Hematopoietic multipotent progenitor cell treated with erythropoietin and hydrocortisone succinate and interleukin-3 and kit ligand, for 17 days (in vitro differentiated cells): Measurements from ENCODE around the gene MYL5.

Experiments
- DNase-seq: peaks from one replicate; pipeline ENCODE4 v3.0.0-alpha.2; 2015; ENCODE audit warnings: low spot score

Gene MYL5

DNA sequence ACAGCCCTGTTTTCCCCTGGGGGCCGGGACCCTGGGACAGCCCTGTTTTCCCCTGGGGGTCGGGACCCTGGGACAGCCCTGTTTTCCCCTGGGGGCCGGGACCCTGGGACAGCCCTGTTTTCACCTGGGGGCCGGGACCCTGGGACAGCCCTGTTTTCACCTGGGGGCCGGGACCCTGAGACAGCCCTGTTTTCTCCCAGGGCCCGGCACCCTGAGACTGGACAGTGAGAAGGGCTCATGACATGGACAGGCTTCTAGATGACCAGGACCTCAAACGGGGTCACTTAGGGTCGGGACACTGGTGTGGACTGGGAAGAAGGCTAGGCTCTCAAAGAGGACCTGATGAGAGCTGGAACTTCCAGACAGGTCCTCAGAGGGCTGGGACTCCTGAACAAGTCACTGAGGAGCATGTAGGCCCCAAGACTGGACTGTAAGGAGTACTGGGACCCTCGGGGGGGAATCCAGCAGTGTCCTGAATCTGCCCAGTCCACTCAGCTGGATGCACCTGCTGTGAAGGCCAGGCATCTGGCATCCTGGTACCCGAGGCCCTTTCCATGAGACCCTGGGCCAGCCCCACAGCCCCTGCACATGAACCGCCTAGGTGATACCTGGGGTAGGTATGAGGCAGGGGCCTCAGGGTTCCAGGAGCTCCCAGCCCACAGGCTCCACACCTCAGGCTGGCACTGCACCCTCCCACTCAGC is 33.7 kb downstream of the MYL5 start:
- DNase-seq = no peak

DNA sequence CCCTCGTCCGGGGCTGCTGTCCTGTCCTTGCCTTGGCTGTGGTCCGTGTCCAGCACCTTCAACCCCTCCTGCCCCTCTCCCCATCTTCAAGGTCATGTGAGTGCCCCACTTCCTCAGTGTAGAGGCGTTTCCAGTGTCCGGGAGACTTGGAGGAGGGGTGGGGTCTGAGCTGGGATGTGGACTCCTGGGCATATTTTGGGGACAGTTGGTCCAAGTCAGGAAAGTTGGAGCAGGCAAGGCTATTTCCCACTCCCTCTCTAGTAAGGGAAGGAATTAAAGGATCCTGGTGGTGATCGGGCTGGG is 34.2 kb downstream of the MYL5 start:
- no peak for DNase-seq

DNA sequence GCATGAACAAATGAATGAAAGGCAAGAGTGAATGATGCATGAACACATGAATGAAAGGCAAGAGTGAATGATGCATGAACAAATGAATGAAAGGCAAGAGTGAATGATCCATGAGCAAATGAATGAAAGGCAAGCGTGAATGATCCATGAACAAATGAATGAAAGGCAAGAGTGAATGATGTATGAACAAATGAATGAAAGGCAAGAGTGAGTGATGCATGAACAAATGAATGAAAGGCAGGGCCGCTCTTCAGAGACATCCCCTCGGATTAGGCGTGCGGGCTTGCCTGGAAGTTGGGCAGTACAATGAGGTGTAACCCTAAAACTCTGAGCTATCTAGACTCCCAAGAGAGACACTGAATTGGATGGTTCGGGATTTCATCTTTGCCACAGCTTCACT is 35.0 kb downstream of the MYL5 start:
- DNase-seq = no peak

GRCh38 chr4:710116-710515 is 35.8 kb downstream of the MYL5 start:
- DNase-seq = no peak

DNA sequence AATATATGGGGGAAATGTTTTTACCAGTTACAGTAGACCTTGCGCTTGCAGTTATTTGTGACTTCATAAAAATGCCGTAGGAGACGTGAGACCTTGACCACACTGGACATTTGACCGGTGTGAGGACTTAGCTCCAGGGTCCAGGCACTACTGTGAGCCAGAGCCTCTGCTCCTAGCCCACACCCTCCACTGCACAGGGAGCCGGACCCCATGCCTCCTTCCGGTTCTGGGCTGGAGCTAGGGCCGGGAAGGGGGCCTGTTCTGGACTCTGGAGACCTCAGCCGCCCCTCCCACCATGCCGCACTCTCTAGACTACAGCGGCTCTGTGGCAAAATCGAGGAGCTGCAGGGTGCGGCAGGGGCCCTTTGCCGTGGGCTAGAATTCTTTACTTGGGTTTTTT is 36.6 kb downstream of the MYL5 start:
- DNase-seq = no peak

GRCh38 chr4:712093-712492 is 37.8 kb downstream of the MYL5 start:
- no peak for DNase-seq

- no peak for DNase-seq
Measured at GRCh38 chr4:712916-713632, 38.7 kb downstream of the MYL5 start.

GRCh38 chr4:714087-714486 is 39.7 kb downstream of the MYL5 start:
- no peak for DNase-seq

- no peak for DNase-seq
Measured at GRCh38 chr4:717601-718320, 43.4 kb downstream of the MYL5 start.

DNA sequence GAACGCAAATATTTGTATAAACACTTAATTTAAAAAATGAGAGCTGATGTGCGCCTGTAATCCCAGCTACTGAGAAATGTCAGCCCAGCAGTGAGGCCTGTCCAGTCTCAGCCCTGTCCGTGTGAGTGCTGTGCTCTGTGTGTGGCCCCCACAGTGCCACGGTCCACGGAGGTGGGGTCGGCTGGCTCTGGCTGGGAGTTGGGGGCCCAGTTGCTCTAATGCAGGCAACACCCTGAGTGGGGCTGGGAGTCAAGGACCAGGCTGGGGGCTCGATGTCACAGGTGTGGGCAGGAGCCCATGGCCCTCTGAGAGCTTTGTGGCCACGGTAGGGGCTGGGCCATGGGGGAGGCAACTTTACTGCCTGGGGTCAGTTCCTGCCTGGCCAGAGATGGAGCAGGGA is 44.1 kb downstream of the MYL5 start:
- DNase-seq = no peak

DNA sequence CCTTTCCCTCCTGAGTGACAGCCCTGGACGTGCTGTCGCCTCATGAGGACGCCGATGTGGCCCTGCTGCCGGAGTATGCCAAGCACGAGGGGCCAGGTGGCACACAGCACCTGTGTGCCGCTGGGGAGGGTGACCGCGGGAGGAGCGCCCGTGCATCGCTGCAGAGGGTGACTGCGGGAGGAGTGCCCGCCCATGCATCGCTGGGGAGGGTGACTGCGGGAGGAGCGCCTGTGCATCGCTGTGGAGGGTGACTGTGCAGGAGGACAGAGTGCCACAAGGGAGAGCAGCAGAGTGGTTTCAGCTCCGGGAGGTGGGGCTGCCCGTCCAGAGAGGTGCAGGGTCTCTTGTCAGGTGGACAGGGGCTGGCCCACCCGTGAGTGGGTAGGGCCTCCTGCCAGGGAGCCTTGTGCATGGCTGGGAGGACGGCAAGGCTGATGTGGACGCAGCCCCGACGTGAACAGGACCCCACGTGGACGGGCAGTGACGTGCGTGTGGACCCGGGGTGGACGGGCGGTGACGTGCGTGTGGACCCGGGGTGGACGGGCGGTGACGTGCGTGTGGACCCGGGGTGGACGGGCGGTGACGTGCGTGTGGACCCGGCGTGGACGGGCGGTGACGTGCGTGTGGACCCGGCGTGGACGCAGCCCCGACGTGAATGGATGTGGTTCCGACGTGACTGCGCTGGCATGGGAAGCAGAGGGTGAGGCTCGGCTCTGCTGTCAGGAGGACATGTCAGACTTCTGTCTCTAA is 45.9 kb downstream of the MYL5 start:
- DNase-seq = no peak

- no peak for DNase-seq
Measured at GRCh38 chr4:721261-722168, 47.2 kb downstream of the MYL5 start.

GRCh38 chr4:722169-722725 is 47.9 kb downstream of the MYL5 start:
- DNase-seq = no peak

- no peak for DNase-seq
Measured at GRCh38 chr4:722851-723360, 48.6 kb downstream of the MYL5 start.

DNA sequence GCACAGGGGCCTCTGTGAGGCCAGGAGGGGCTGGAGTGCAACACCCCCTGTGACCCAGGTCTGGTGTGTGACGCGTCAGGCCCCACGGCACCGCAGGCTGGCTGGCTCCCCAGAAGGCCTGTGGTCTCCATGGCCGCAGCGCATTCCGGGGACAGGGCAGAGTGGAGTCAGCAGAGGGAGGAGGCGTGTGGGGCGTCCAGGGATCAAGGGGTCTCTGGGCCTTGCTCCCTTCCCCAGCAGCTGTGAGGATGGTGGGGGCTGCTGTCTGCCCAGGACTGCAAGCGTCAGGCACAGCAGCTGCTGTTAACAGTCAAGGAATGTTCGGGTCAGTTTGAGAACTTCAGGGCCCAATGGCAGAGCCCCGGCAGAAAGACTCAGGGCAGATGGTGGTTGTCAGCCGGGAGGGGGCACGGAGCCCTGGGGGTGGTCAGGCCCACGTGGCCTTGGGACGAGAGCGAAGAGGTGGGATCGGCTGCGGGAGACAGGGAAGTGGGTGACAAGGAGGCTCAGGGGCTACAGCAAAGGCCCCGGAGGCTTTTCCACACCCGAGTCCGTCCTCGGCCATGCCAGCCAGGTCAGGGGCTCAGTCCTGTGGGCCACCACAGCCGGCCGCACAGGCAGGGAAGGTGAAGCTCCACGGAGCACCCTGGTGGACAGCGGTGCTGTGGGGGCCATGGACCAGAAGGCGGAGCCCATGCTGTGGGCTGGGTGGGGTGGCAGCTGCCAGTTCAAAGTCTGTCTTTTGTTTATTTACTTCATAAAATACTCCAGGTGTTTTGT is 49.6 kb downstream of the MYL5 start:
- no peak for DNase-seq

DNA sequence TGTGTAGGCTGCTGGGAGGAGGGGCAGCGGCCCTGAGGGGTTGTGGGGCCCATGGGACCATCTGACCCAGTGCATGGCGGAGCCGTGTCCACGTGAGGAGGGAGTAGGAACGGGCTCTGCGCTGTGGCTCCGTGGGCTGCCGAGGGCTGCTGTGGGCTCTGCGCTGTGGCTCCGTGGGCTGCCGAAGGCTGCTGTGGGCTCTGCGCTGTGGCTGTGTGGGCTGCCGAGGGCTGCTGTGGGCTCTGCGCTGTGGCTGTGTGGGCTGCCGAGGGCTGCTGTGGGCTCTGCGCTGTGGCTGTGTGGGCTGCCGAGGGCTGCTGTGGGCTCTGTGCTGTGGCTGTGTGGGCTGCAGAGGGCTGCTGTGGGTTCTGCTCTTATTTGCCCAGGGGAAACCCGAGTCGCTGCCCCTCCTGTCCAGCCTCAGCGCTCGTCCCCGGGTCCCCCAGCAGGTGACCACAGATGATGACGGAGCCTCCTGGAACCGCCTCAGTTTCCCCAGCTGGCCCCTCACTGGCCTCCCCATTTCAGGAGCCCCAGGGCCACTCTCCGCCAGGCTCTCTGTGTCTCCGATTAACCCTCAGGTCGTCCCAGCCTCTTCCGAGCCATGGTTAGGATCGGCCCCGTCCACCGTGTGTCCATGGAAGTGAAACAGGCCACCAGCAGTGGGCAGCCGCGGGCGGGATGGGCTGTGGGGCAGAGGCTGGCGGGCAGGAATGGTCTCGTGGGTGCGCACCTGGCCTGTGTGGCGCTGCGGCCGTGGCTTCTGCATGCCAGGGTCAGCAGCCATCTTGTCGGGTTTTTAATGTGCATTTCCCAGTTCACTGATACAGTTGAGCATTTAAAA is 51.3 kb downstream of the MYL5 start:
- no peak for DNase-seq

DNA sequence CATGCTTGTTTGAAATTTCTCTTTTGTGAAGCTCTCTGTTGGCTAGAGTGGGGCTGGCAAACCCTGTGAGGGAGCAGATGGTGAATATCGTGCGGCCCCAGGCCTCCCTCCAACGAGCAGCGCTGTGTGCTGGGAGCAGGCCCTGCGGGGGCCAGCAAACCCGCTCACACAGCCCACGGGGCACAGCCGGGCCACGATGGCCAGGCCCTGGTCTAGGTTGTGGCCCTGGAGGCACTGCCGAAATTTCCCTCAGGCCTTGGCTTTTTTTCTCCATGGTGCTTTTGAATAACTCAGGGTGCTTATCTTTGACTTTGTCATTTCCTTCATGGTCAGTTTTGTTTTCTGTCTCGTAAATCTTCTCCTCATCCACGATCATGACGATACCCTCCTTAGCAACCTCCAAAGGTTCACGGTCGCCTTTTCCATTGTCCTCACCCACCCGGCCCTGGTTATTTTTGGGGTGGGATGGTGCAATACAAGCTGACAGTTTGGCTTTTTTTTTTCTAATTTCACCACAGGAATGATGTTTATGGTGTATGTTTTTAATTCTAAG is 52.0 kb downstream of the MYL5 start:
- DNase-seq = no peak

GRCh38 chr4:726838-727237 is 52.5 kb downstream of the MYL5 start:
- no peak for DNase-seq

- no peak for DNase-seq
Measured at GRCh38 chr4:727576-727975, 53.2 kb downstream of the MYL5 start.
